HG03159 (cell line): Measurements from ENCODE around the gene CLCA1.

Experiments used
- ATAC-seq: cut with Tn5 transposase; IDR thresholded peaks from one replicate; pipeline ENCODE4 v1.9.1; 2021; ENCODE audit warnings: mild to moderate bottlenecking, moderate library complexity; ENCODE audit not compliant: unreplicated experiment

The CLCA1 gene

DNA sequence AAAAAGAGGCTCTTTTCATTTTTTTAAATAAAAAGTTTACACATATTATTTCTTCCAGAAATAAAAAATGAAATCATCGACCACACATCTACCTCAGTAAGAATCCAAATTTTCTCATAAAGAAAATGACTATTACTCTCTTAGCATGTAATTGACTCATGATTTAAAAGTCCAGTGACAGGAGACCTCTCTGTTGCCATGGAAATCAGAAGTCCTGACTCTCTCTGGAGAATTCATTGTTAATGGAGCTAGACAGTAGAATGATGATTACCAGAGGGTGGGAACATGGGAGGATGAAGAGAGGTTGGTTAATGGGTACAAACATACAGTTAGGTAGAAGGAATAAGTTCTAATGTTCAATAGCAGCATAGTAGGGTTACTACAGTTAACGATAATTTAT, 73.1 kb downstream of the CLCA1 start:
- ATAC-seq = no peak

DNA sequence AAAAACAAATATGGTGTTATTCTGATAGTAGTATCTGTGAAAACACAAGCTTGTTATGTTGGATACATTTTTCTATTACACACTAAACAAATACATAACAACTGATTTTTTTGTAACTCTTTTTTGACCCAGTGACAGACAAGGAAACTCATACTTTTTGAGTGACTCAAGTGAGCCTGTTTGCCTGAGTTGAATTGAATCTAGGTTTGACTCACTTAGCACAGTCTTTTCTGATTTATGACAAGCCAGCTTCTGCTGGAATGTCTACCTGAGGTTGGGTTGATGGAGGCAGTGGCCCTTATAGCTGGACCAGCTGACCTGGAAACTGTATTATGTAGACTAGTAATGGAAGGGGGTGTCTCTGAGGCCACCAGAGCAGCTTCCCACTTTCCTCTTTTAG, 73.9 kb downstream of the CLCA1 start:
- no peak for ATAC-seq

DNA sequence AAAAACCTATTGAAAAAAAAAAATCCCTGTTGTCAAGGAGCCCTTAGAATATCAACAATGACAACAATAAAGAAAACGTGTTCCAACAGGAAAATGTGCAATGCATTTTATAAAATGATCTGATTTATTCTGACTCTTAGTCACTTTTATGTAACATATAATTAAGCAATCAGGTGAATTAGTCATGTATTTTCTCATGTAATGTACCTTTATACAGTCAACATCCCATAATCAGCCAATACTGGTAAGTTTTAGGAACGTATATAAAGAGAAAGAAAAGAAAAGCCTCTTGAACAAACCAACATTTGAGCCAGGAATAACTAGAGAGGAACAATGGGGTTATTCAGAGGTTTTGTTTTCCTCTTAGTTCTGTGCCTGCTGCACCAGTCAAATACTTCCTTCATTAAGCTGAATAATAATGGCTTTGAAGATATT, 78.1 kb downstream of the CLCA1 start, which contains the start of gene CLCA4:
Gene CLCA4 (plus strand): TSS at position 292 of the 435 bp plus-strand sequence. CDS start 42 bp downstream, at position 334.
- ATAC-seq = no peak

DNA sequence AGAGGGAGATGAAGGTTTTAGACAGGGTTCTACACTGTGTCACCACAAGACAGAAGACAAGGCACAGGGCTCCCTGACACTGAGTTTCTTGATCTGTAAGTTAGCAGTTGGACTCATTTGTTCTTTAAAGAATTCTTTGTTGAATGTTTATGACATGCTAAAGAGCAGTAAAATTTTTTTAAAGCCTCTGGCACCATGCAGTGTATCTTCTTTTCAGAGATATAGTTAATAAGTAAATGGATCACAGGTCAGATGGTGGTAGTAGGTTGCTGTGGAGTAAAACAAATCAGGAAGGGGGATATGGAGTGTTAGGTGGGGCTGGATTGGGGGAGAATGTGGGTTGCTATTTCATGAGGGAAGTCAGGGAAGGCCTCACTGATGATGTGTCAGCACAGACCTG, 80.1 kb downstream of the CLCA1 start:
- no peak for ATAC-seq
